ENCODE data around the gene MAML3.

DNA sequence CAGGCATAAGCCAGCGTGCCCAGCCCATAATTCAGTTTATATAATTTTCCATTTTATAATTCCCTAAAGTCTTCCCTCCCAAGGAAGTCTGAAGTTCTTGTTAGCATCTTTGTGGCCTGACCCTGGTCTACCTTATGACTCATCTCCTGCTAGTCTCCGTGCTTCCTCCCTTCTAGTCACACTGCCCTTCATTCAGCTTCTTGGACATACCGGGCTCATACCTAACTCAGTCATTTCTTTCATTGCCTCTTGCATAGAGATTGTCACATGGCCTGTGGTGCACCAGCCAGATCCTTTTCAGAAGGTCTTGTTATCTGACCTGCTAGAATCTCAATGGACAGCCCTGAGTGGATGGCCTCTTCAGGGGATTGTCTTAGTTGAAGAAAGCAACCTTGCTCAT, 22.8 kb upstream of the MAML3 start:
- TF ChIP-seq POLR2AphosphoS5 (IDR thresholded peaks at IDR 0.05; ENCODE audit: low read depth), result no peak
- TF ChIP-seq, protein P1, sequence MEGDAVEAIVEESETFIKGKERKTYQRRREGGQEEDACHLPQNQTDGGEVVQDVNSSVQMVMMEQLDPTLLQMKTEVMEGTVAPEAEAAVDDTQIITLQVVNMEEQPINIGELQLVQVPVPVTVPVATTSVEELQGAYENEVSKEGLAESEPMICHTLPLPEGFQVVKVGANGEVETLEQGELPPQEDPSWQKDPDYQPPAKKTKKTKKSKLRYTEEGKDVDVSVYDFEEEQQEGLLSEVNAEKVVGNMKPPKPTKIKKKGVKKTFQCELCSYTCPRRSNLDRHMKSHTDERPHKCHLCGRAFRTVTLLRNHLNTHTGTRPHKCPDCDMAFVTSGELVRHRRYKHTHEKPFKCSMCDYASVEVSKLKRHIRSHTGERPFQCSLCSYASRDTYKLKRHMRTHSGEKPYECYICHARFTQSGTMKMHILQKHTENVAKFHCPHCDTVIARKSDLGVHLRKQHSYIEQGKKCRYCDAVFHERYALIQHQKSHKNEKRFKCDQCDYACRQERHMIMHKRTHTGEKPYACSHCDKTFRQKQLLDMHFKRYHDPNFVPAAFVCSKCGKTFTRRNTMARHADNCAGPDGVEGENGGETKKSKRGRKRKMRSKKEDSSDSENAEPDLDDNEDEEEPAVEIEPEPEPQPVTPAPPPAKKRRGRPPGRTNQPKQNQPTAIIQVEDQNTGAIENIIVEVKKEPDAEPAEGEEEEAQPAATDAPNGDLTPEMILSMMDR (IDR thresholded peaks at IDR 0.05; ENCODE audit: insufficient read depth, low read length), result no peak
- no peak for TF ChIP-seq GABPA (IDR thresholded peaks at IDR 0.05; ENCODE audit: low read depth)
- TF ChIP-seq, protein P2, sequence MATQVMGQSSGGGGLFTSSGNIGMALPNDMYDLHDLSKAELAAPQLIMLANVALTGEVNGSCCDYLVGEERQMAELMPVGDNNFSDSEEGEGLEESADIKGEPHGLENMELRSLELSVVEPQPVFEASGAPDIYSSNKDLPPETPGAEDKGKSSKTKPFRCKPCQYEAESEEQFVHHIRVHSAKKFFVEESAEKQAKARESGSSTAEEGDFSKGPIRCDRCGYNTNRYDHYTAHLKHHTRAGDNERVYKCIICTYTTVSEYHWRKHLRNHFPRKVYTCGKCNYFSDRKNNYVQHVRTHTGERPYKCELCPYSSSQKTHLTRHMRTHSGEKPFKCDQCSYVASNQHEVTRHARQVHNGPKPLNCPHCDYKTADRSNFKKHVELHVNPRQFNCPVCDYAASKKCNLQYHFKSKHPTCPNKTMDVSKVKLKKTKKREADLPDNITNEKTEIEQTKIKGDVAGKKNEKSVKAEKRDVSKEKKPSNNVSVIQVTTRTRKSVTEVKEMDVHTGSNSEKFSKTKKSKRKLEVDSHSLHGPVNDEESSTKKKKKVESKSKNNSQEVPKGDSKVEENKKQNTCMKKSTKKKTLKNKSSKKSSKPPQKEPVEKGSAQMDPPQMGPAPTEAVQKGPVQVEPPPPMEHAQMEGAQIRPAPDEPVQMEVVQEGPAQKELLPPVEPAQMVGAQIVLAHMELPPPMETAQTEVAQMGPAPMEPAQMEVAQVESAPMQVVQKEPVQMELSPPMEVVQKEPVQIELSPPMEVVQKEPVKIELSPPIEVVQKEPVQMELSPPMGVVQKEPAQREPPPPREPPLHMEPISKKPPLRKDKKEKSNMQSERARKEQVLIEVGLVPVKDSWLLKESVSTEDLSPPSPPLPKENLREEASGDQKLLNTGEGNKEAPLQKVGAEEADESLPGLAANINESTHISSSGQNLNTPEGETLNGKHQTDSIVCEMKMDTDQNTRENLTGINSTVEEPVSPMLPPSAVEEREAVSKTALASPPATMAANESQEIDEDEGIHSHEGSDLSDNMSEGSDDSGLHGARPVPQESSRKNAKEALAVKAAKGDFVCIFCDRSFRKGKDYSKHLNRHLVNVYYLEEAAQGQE (IDR thresholded peaks at IDR 0.05; ENCODE audit: insufficient replicate concordance, low read depth), result no peak

Measured in HL-60 (cell line).